Peyer's patch (tissue), 4 donors: Measurements from ENCODE around the gene SLC7A14. TPM values are rescaled to one million over a fixed set of nuclear protein-coding genes. Genes with fewer than 3 reads are reported as not detected.

Experiments
- DNase-seq, 3 donors: peaks; one replicate each; pipeline ENCODE4 v3.0.0-alpha.2; 2017 to 2019
- H3K27ac ChIP-seq, 4 donors: fragments of 200-600 bp; sonication (generic); one replicate each; pipeline ENCODE4 v1.5.1; 2016 to 2019
- H3K27me3 ChIP-seq, 2 donors: fragments of 200-600 bp; sonication (generic); one replicate each; pipeline ENCODE4 v1.5.1; 2019
- H3K36me3 ChIP-seq, 3 donors: fragments of 200-600 bp; sonication (generic); one replicate each; pipeline ENCODE4 v1.5.1; 2016 to 2019
- H3K4me1 ChIP-seq, 4 donors: fragments of 200-600 bp; sonication (generic); one replicate each; pipeline ENCODE4 v1.5.1; 2016 to 2019
- H3K4me3 ChIP-seq, 4 donors: fragments of 200-600 bp; sonication (generic); 1 replicate in 3 of 4; 2 replicates in 1 of 4; pipeline ENCODE4 v1.5.1; 2016 to 2019; ENCODE audit warnings: mild to moderate bottlenecking in 1 of 4
- H3K9me3 ChIP-seq, 4 donors: fragments of 200-600 bp; sonication (generic); one replicate each; pipeline ENCODE4 v1.5.1; 2016 to 2019; ENCODE audit warnings: mild to moderate bottlenecking in 1 of 4
- POLR2A ChIP-seq, 2 donors: fragments of 450-650 bp; IDR thresholded peaks; one replicate each; pipeline ENCODE4 v1.5.1; 2017; ENCODE audit warnings: antibody characterized with exemption in 2 of 2, mild to moderate bottlenecking in 2 of 2, moderate library complexity in 2 of 2
- total RNA-seq, 4 donors: library from RNA; depleted of rRNA; stranded (reverse); fragments of >200 nt; gene quantifications; one replicate each; pipeline ENCODE4 v1.1.0, GENCODE V29; 2016
- TF ChIP-seq, protein P1 (sequence below), 6 experiments: fragments of 450-650 bp in 4 of 6; fragments of 200-600 bp in 2 of 6; sonication (generic) in 1 of 6; IDR thresholded peaks; one replicate each; pipeline ENCODE4 v1.5.1; 2017 to 2019; ENCODE audit warnings: antibody characterized with exemption in 6 of 6, mild to moderate bottlenecking in 3 of 6, moderate library complexity in 1 of 6

The SLC7A14 gene
- total RNA-seq, 4 donors from 2014 or later = 0.18 to 0.40 (median 0.38) TPM; not detected in 1

DNA sequence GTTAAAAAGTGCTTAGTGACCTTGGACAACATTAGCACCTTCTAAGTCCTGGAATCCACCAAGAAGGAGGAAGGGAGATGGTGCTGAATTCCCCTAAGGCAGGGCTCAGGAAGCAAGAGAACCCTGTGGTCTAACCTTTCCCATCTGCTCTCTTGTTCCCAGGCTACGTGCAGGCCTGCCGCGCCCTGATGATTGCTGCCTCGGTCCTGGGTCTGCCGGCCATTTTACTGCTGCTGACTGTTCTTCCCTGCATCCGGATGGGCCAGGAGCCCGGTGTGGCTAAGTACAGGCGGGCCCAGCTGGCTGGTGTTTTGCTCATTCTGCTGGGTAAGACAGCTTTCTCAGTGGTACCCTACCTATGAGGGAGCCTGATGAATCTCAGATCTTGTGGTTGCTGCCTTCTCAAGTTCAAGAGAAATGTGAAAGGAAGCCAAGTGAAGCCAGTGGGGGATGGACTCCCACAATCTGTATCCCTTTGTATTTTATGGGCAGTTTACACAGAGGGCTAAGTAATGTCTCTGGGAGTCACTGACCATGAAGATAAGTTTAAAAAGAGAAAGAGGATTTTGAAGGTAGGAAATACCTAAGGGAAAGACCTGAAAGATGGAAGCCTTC, 162.8 kb downstream of the SLC7A14 start:
- TF ChIP-seq POLR2A (IDR thresholded peaks at IDR 0.05) = no peak
- TF ChIP-seq, protein P1, sequence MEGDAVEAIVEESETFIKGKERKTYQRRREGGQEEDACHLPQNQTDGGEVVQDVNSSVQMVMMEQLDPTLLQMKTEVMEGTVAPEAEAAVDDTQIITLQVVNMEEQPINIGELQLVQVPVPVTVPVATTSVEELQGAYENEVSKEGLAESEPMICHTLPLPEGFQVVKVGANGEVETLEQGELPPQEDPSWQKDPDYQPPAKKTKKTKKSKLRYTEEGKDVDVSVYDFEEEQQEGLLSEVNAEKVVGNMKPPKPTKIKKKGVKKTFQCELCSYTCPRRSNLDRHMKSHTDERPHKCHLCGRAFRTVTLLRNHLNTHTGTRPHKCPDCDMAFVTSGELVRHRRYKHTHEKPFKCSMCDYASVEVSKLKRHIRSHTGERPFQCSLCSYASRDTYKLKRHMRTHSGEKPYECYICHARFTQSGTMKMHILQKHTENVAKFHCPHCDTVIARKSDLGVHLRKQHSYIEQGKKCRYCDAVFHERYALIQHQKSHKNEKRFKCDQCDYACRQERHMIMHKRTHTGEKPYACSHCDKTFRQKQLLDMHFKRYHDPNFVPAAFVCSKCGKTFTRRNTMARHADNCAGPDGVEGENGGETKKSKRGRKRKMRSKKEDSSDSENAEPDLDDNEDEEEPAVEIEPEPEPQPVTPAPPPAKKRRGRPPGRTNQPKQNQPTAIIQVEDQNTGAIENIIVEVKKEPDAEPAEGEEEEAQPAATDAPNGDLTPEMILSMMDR (IDR thresholded peaks at IDR 0.05) = no peak
- no peak overlapping the region for H3K27ac ChIP-seq

DNA sequence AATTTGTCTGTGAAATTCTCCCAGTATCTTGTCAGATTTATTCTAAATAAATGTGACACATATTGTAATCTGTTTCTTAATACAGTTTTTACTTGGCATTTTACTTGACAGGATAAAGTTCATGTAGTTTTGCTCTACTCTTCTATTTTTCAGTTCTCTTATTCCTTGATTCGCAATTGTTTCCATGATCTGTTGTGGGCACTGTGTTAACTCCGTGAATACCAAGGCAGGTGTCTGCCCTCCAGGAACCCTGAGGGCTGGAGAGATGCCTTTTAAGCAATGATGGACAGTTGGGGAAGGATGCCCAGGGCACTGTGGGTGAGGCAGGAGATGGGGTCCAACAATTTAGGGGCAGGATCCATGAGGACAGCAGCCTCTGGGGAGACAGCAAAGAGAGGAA, 164.1 kb downstream of the SLC7A14 start:
- Histone ChIP-seq H3K27ac (no peak overlapping the region), H3K4me3 (no peak overlapping the region), H3K9me3 (no peaks in the 10 kb centered on the region), H3K36me3 (no peaks in the 10 kb centered on the region), H3K4me1 (peaks cover 9 to 23% (median 14%) of the 10 kb centered on the region in 4 donors), H3K27me3 (peaks cover 0 to 6% of the 10 kb centered on the region in 2 donors)
- TF ChIP-seq POLR2A (IDR thresholded peaks at IDR 0.05) = no peak
- TF ChIP-seq, protein P1 (IDR thresholded peaks at IDR 0.05) = no peak
- no peak for DNase-seq

More for the DNA sequence above, 162.8 kb downstream of the SLC7A14 start:
- Histone ChIP-seq H3K9me3 (no peaks in the 10 kb centered on the region), H3K4me3 (no peak overlapping the region), H3K4me1 (peaks cover 9 to 21% (median 14%) of the 10 kb centered on the region in 4 donors), H3K27me3 (peaks cover 0 to 6% of the 10 kb centered on the region in 2 donors), H3K36me3 (no peaks in the 10 kb centered on the region)
- DNase-seq = no peak

DNA sequence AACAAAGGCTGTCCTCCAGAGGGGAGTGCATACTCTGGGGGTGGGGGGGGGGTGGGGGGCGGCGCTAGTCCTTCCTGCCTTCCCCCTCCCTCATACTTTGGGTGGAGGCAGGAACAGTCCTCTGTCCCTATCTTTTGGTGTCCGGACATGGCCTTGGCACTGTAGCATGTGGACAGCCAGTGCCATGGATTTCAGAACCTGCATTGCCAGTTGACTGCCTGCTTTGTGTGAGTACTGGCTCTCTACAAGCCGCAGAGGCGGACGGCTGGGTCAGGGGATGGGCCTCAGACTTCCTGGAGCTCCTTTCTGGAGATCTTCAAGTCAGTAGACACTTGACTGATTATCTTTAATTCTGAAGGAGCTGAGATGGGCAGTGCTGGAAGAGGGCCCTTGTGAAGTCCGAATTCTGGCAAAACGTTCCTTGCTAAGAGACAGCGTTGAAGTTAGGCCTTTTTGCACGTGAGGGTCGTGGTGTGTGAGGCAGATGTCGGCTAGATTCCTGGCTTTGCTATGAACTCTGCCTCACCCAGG, 164.7 kb downstream of the SLC7A14 start:
- no peaks in the 10 kb centered on the region for H3K36me3 ChIP-seq
- H3K27me3 ChIP-seq = peaks cover 0 to 6% of the 10 kb centered on the region in 2 donors
- H3K9me3 ChIP-seq = no peaks in the 10 kb centered on the region
- TF ChIP-seq, protein P1 (IDR thresholded peaks at IDR 0.05) = no peak
- no peak for TF ChIP-seq POLR2A (IDR thresholded peaks at IDR 0.05)
- no peak overlapping the region for H3K4me3 ChIP-seq
- DNase-seq = no peak
- peak overlapping the region in 1 of 4 donors; percentile 22 for H3K27ac ChIP-seq
- H3K4me1 ChIP-seq = peaks cover 9 to 23% (median 14%) of the 10 kb centered on the region in 4 donors

DNA sequence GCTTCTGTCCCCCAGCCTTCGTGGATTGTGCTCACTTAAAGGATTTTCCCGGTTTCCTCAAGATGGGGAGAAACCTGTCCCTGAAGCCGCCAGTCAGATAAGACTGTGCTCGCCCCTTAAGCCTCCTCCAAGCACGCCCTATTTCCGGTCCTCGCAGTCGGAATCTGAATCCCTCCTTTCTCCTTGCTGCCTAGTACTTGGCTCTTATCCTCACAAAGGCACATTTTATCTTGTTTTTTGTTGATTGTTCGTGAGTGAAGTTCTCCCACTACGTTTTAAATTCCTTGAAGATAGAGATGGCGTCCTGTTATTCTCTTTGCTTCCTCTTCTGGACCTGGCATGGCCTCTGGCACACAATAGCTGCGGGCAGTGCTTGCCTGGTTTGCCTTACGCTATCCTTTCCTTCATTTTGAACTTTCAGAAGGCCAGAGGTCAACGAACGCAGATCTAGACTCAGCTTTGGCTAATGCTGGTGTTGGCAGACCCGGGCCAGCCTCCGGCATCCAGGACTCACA, 165.5 kb downstream of the SLC7A14 start:
- TF ChIP-seq, protein P1 (IDR thresholded peaks at IDR 0.05) = no peak
- no peak for TF ChIP-seq POLR2A (IDR thresholded peaks at IDR 0.05)
- no peak for DNase-seq
- Histone ChIP-seq H3K36me3 (no peaks in the 10 kb centered on the region), H3K27ac (peak overlapping the region in 1 of 4 donors; percentile 31), H3K27me3 (peaks cover 0 to 6% of the 10 kb centered on the region in 2 donors), H3K4me1 (peaks cover 9 to 23% (median 14%) of the 10 kb centered on the region in 4 donors), H3K9me3 (no peaks in the 10 kb centered on the region), H3K4me3 (peak overlapping the region in 2 of 4 donors; percentile 32 to 46)

DNA sequence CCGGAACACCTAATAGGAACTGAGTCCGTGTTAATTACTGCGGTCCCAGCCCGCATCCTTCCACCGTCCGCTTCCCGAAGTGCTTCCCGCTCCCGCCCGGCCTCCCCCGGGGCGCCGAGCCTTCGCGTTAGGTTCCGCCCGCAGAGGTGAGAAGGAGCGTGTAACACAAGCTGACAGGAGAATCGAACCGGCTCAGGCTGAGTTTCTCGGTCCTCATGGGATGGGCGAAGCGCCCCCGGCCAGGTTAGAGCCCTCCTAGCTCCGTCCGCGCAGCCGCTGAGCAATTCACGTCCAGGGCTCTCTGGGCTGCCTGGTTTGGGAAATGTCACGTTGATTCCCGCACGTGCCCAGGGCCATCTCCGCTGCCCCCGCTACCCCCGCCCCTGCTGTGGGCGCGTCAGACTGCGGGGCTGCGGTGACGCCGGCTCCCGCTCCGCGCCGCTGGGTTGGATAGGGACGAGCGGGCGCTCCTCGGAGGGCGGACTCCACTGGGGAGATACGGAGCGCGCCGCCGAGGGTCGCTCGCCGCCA, 166.3 kb downstream of the SLC7A14 start:
- H3K4me1 ChIP-seq = peaks cover 9 to 23% (median 14%) of the 10 kb centered on the region in 4 donors
- H3K9me3 ChIP-seq = no peaks in the 10 kb centered on the region
- H3K4me3 ChIP-seq = peak overlapping the region; percentile 32 to 59 (median 48)
- peak overlapping the region in 1 of 4 donors; percentile 31 for H3K27ac ChIP-seq
- no peaks in the 10 kb centered on the region for H3K36me3 ChIP-seq
- no peak for DNase-seq
- TF ChIP-seq, protein P1 (IDR thresholded peaks at IDR 0.05) = no peak
- no peak for TF ChIP-seq POLR2A (IDR thresholded peaks at IDR 0.05)
- H3K27me3 ChIP-seq = peaks cover 0 to 6% of the 10 kb centered on the region in 2 donors
